Stimulated activated CD4-positive, alpha-beta T cell treated with anti-CD3 and anti-CD28 coated beads, Interleukin-12 subunit alpha, Interleukin-12 subunit beta, amount 100 ng/mL, for 24 hours (primary cell): ENCODE data around the gene SPATA2L.
"Not testable (repeated sequence)": the region's sequence is repeated elsewhere in the genome, so short reads cannot be mapped to it uniquely, and the experiment has no call there.

Experiments used
- DNase-seq, 2 experiments: peaks; one replicate each; pipeline ENCODE4 v3.0.0-alpha.2; 2020; ENCODE audit warnings: low read depth in 2 of 2

Gene SPATA2L

DNA sequence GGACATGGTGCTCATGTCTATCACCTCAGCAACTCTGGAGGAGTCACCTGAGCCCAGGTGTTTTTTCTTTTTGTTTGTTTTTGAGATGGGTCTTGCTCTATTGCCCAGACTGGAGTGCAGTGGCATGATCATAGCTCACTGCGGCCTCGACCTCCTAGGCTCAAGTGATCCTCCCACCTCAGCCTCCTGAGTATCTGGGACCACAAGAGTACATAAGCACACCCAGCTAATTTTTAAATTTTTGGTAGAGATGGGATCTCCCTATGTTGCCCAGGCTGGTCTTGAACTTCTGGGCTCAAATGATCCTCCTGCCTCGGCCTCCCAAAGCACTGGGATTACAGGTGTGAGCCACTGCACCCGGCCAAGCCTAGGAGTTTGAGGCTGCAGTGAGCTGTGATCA lies 11.9 kb downstream of the SPATA2L start:
- not testable (repeated sequence) for DNase-seq

DNA sequence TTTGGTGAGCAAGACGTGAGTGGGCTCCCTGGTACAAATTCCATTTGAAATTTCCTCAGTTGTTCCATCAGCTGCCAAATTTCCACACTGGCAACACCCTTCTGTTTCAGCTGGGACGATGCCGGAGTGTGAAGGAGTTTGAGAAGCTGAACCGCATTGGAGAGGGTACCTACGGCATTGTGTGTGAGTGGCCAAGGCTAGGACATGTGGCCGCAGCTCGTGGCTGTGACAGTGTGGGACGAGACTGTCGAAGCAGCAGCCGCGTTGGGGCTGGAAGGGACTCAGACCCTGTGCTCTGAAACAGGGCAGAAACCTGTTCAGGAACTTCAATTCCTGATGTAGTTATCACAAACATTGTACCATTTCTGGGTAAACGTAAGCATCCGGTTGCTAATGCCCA lies 12.4 kb downstream of the SPATA2L start:
- DNase-seq: no peak

DNA sequence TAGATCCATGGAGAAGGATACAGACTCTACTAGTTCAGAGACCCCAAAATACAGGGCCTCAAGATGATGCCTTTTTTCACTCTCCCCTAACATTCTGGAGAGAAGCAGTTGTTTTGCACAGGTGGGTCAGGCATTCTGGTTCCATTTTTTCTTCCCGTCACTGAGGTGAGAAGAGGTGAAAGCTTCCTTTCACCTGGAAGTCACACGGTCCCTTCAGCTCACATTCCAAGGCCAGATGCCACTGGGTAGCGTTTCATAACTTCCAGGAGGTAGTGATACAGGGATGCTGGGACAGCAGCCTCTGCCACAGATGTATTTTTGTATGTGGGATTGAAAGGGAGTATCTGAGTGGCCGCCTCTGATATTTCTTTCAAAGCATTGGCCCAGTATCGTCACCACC lies 13.1 kb downstream of the SPATA2L start:
- no peak for DNase-seq

DNA sequence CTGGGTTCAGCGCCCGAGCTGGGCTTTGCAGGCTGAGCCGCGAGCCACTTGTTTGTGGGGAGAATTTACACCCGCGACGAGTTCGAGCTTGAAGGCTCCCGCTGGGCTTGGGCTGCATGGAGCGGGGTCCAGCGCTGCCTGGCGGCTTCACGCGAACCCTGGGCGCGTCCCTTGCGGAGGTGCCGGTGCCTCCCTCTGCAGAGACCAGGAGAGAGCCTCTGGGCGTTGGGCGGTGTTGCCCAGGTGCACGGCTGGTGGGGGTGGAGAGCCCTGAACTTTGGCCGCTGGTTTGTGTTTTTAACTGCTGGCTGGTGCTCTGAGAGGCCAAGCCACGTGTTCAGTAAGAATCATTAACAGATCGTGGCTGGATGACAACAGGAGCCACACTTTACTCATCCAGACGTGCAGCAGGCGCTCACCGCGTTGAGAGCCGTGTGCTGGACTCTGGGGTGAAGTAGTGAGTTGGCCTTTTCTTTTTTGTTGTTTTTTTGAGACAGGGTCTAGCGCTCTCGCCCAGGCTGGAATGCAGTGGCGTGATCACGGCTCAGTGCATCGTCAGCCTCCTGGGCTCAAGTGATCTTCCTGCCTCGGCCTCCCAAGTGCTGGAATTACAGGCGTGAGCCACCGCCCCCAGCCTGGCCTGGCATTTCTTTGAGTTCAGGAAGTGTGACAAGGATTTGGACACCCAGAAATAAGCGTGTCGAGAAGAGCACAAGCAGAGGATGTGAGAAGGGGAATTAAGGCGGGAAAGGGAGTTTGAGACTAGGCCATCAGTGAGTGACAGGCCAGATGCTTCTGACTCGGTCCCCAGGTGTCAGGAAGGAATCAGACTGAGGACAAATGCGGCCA lies 14.2 kb downstream of the SPATA2L start:
- DNase-seq: no peak

DNA sequence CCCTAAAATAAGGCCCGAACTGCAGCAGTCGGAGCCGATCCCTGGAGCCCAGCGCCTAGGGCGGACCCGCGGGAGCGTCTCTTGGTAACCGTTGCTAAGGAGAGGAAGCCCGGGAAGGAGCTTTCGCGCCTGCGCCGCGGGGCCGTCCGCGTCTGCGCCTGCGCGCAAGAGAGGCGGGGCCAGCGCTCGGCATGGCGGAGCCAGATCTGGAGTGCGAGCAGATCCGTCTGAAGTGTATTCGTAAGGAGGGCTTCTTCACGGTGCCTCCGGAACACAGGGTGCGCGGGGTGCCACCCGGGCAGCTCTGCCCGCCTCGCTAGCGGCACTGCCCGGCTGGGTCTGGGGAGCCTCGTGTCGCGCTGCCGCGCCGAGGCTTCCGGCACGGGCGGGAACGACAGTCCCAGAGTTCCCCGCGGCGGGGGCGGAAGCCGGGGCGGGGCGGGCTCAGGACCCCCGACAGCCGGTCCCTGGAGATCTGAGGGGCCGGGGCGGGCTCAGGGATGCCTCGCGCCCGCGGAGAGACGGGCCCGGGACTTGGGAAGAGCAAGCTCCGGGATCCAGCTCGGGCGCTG lies 14.9 kb downstream of the SPATA2L start, which contains the start of gene CDK10:
TSS of gene CDK10 (plus strand) at position 170 of the 572 bp plus-strand sequence. CDS start at position 192, 22 bp downstream.
- peak; percentile 82 to 87 for DNase-seq

DNA sequence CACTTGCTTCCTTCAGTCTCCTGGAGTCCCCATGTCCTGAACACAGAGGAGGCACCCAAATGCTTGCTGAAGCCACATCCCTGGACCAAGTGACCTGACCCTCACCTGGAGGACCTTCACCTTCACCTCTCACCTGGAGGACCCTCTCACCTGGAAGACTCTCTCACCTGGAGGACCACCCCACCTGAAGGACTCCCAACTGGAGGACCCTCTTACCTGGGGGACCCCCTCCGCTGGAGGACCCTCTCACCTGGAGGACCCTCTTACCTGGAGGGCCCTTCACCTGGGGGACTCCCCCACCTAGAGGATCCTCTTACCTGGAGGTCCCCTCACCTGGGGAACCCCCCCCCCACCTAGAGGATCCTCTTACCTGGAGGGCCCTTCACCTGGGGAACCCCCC lies 15.6 kb downstream of the SPATA2L start:
- no peak for DNase-seq

DNA sequence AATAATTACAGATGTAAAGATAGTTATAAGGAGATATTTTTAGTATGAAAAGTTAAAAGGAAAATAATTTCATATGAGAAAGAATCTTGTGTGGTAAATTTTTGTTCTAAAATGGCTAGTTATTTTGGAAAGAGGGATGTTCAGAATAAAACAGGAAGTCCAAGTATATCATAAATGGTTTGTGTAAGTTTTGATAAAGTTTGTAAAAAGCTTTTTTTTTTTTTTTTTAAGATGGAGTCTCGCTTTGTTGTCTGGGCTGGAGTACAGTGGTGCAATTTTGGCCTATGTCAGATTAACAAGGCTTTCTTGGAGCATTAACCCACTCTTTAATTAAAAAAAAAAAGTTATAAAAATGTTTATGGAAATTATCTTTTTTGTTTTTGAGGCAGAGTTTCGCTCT lies 23.2 kb downstream of the SPATA2L start:
- DNase-seq: no peak

DNA sequence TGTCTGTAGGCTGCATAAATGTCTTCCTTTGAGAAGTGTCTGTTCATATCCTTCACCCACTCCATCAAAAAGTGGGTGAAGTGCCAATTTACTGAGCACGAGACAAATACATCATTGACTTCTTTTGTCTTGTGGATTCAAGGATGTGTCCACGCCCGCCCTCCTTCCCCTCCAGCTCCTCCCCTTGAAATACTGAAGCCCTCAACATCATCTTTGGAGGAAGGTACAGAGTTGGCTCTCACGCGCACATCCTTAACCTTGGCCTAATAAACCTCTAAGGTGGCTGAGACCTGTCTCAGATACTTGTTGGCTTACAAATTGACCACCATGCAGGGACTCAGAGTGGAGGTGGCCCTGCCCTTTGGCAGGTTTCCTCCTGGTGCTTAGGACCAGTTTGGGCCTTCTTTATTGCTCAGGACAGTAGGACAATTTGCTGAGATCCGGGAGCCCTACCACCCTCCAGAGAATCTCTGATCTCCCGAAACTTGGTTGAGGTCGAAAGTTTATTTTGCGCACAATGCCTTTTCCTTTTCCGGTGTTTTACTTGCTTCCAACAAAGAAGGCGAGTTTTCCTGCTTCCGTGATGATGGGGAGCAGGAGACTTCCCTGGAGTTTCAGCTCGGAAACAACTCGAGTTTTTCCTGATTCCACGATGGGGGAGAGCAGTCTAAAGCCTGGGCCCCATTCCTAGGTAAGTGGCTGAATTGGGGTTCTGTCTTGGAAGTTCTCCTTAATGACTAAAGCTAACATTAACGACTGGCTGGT lies 29.1 kb downstream of the SPATA2L start:
- DNase-seq: no peak

DNA sequence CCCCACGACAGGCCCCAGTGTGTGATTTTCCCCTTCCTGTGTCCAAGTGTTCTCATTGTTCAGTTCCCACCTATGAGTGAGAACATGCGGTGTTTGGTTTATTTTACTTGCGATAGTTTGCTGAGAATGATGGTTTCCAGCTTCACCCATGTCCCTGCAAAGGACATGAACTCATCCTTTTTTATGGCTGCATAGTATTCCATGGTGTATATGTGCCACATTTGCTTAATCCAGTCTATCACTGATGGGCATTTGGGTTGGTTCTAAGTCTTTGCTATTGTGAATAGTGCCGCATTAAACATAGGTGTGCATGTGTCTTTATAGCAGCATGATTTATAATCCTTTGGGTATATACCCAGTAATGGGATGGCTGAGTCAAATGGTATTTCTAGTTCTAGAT lies 29.9 kb downstream of the SPATA2L start:
- DNase-seq: not testable (repeated sequence)

DNA sequence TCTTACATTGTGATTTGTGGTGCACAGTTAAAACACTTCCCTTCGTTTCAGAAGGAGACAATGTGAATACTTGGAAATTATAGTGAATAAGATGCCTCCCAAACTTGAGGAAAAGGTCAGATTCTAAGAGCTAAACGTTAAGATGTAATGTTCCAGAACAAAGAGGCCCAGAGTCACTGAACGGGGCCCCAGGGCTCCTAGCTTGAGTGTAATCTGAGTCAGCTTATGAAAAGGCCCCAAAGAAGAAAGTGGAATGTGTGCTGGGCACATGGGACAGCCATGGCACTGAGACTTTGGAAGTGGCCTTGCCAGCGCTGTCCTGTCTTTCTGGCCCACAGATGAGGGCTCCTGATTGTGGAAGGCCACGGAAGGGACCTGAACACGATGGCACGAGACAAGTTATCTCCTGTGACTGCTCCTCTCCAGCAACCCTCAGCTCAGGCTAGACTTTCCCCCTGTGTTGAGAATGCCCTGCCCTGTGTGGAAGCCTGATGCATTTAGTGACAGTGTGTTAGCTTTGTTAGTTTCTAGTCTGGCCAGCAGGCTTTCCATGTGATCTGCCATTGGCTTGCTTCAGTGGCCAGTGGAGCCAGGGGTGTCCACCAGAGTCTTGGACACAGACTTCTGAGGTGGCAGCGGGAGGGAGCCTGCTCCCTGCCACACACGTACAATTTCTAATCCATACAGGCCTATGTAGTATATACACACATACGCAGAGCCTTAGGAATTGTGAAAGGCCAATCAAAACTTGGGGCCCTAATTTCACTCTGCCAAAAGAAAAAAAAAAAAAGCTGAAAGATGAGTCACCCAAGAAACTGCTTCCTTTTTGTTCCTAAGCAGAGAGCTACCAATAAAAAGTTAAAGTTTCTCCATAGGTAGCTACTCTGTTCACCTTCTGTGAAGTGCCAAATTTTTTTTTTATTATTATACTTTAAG lies 30.7 kb downstream of the SPATA2L start:
- DNase-seq: no peak

DNA sequence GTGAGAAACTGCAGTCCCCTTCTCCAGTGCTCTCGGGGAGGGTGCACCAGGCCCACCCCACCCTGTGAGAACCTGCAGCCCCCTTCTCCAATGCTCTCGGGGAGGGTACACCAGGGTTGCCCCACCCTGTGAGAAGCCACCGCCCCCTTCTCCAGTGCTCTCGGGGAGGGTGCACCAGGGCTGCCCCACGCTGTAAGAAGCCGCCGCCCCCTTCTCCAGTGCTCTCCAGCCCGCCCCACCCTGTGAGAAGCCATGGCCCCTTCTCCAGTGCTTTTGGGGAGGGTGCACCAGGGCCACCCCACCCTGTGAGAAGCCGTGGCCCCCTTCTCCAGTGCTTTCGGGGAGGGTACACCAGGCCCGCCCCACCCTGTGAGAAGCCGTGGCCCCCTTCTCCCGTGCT lies 31.8 kb downstream of the SPATA2L start:
- DNase-seq: no peak

DNA sequence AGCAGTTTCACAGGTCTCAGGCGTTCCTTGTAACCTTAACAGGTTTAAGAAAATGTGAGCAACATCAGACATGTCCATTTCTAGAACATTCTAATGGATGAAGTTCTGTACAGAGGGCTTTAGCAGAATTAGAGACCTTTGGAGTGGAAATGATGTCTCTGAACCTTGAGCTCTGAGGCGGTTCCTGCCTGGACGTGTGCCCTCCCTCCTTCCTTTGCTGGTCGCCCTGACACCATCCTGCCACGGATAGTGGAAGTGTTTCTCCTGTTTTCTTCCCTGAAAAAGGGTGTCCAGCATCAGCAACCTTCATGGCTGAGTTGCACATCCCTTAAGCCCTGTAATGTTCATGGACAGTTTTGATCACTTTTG lies 32.7 kb downstream of the SPATA2L start:
- DNase-seq: no peak

DNA sequence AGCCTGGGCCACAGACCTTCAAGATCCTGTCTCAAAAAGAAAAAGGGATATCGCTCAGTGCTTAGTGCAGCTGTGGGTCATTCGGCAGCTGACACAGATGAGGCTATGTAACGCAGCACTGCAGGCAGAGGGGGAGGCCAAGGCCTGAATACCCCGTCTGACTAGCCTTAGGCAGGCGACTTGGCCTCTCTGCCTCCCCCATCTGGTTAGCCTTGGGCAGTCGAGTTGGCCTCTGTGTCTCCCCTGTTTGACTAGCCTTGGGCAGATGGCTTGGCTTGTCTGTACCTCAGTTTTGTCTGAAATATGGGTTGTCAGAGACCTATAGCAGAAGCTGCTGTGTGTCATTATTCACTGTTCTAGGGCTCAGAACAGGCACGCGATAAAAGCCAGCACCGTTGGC lies 33.9 kb downstream of the SPATA2L start:
- no peak for DNase-seq

DNA sequence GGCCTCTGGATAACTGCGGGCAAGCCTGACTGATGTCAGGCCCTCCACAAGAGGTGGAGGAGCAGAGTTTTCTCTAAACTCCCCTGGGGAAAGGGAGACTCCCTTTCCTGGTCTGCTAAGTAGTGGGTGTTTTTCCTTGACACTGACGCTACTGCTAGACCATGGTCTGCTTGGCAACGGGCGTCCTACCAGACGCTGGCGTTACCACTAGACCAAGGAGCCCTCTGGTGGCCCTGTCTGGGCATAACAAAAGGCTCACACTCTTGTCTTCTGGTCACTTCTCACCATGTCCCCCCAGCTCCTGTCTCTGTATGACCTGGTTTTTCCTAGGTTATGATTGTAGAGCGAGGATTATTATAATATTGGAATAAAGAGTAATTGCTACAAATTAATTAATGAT lies 34.5 kb downstream of the SPATA2L start:
- not testable (repeated sequence) for DNase-seq

DNA sequence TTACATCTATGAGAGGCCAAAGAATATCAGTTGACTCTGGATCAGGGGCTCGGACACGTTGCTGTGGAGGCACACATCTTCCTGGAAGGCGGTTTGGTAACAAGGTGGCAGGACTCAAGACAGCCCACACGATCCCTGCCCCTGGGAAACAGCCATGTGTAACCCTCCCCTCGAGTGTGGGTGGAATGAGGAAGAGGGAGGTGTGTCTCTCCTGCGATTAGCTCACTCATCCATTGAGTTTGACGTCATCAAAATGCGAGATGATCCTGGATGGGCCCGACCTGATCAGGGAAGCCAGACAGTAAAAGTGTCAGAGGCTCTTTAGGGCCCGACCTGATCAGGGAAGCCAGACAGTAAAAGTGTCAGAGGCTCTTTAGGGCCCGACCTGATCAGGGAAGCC lies 37.3 kb downstream of the SPATA2L start:
- DNase-seq: not testable (repeated sequence)

DNA sequence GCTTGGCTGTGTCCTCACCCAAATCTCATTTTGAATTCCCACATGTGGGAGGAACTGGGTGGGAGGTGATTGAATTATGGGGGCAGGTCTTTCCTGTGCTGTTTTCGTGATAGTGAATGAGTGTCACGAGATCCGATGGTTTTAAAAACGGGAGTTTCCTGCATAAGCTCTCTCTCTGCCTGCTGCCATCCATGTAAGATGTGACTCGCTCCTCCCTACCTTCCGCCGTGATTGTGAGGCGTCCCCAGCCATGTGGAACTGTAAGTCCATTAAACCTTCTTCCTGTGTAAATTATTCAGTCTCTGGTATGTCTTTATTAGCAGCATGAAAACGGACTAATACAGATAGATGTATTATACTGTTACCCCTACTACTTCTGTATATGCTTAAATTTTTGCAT lies 40.3 kb downstream of the SPATA2L start:
- no peak for DNase-seq

DNA sequence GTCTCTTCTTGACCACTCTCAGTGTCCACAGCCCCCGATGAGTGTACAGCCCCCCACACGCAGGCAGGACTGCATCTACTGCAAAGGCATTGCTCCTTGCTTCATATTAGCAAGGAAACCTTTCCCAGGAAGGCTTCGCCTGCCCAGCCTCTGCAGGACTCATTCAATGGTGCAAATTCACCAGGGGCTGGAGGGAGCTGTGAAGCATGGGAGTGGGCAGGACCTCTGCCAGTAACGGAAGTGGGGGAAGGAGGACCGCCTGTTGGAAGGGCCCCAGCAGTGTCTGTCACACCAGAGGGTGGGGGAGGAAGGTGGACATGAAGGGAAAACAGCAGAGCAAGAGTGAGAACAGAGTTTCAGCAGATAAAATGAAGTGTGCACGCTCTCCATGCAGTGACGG lies 41.4 kb downstream of the SPATA2L start:
- no peak for DNase-seq

DNA sequence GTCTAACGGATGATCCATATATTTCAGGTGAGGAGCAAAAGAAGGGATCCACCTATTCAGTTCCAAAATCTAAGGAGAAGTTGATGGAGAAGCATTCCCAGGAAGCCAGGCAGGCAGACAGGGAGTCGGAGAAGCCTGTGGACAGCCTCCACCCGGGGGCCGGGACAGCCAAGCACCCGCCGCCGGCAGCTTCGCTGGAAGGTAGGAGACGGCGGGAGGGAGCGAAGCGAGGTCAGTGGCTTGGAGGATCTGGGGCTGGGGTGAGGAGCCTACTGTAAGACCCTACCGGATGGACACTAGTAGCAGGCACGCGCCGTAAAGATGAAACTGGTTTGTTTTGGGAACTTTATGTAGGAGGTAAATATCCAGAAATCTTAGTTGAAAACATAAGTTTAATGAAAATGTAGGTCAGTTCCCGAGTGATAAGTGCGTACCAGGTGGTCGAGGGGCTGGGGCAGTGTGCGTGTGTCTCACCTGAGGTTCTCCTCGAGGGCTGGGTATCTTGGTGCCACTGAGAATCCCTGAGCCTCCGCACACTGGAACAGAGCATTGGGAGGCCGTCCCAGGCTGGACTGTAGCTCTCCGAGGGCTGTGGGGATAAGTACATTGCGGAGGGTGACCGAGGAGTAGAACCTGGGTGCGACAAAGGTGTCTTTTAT lies 43.2 kb downstream of the SPATA2L start:
- DNase-seq: no peak

DNA sequence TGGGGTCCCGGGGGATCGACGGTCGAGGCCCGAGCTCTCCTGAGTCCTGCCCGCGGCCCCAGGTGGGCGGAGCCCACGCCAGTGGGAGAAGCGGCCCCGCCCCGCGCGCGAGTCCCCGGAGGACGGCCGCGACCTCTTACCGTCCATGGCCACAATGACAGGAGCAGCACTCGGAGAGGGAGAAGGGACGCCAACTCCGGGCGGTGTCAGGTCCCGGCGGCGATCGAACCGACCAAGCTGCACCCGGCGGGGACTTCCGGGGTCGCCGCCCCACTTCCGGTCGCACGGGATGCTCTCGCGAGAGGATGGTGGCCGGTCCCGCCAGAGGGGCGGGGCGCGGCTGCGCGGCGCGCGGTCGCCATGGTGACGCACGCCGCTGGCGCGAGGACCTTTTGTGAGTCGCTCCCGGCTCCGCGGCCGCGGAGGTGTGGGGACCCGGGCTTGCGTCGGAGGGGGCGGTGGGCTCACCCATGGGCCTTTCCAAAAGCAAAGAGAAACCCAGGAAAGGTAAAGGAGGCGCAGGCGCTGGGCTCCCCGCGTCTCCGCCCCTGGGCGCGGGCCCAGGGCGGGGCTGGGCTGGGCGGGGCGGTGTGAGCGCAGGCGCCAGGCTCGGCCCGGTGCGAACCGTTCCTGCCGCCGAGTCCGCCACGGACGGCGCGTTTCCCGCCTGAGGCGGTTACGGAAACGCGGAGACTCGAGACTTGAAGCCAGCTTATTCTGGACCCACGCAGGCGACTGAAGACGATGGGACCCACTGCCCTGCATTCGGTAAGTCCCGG lies 43.9 kb downstream of the SPATA2L start, which contains the start of the genes CHMP1A and SPATA33:
TSS of gene CHMP1A (minus strand) at position 267 of the 779 bp plus-strand sequence. CDS start at position 147, 120 bp downstream.
TSS of gene SPATA33 (plus strand) at position 395 of the 779 bp plus-strand sequence. CDS start at position 471, 76 bp downstream.
- peak; percentile 83 to 87 for DNase-seq
